ENCODE results near the gene TYRP1.

GRCh38 chr9:12722131-12722530 lies 28.9 kb downstream of the TYRP1 start:
- no peak for TF ChIP-seq YY1 (IDR thresholded peaks at IDR 0.05; ENCODE audit: insufficient read depth, insufficient read length)
- TF ChIP-seq ZNF274 (IDR thresholded peaks at IDR 0.05; ENCODE audit: low read depth, low read length): no peak

Data from NT2/D1 (cell line).